ENCODE data around the gene TICAM1. TPM values are rescaled to one million over a fixed set of nuclear protein-coding genes. Genes with fewer than 3 reads are reported as not detected.

TICAM1 gene
- total and polyA plus RNA-seq, 2 donors (not counting 1 experiment from before 2014, with no cell fraction given) = 0.65 to 4.1 TPM

GRCh38 chr19:4803736-4804695 is 27.5 kb downstream of the TICAM1 start:
- H3K79me2 ChIP-seq (ENCODE audit: control insufficient read depth, insufficient read depth, low read length) = no peaks in the 10 kb centered on the region
- H3K4me3 ChIP-seq (replicated peaks in 1 of 4; ENCODE audit: control extremely low read depth in 1 of 4, insufficient read depth in 1 of 4, low read depth in 3 of 4, low read length in 4 of 4) = no peak overlapping the region
- peak overlapping the region; percentile 13 for H3K4me2 ChIP-seq (ENCODE audit: extremely low read depth, insufficient read depth, low read length)
- H3K9ac ChIP-seq (ENCODE audit: insufficient read depth, low read length) = no peak overlapping the region
- H4K20me1 ChIP-seq (ENCODE audit: control insufficient read depth, extremely low read depth, insufficient read depth, low read length) = no peaks in the 10 kb centered on the region
- no peak for TF ChIP-seq EZH2 (IDR thresholded peaks at IDR 0.05; ENCODE audit: low read length, missing control alignments)
- TF ChIP-seq CTCF (conservative IDR thresholded peaks at IDR 0.05 in 1 of 2, IDR thresholded peaks at IDR 0.05 in 1 of 2; ENCODE audit: low read depth in 1 of 2, low read length in 2 of 2) = peak; percentile 63 to 73
- no peaks in the 10 kb centered on the region for H3K9me3 ChIP-seq (ENCODE audit: control insufficient read depth, insufficient read depth, low read depth, low read length)
- H3K36me3 ChIP-seq (ENCODE audit: control insufficient read depth, insufficient read depth, low read length) = no peaks in the 10 kb centered on the region
- peak overlapping the region; percentile 33 for H2AFZ ChIP-seq (ENCODE audit: low read length)
- no peaks in the 10 kb centered on the region for H3K4me1 ChIP-seq (ENCODE audit: control insufficient read depth, extremely low read depth, insufficient read depth, low read length)
- H3K27ac ChIP-seq (ENCODE audit: insufficient read depth, low read length) = no peak overlapping the region
- DNase-seq (ENCODE audit: low read depth in 2 of 2) = peak; percentile 28 to 40
- no peaks in the 10 kb centered on the region for H3K27me3 ChIP-seq (ENCODE audit: control insufficient read depth, insufficient read depth, low read length)

- H3K4me1 ChIP-seq (ENCODE audit: control insufficient read depth, extremely low read depth, insufficient read depth, low read length) = no peaks in the 10 kb centered on the region
- H3K9me3 ChIP-seq (ENCODE audit: control insufficient read depth, insufficient read depth, low read depth, low read length) = no peaks in the 10 kb centered on the region
- no peak overlapping the region for H2AFZ ChIP-seq (ENCODE audit: low read length)
- no peak for DNase-seq (ENCODE audit: low read depth in 2 of 2)
- H3K9ac ChIP-seq (ENCODE audit: insufficient read depth, low read length) = no peak overlapping the region
- no peaks in the 10 kb centered on the region for H3K79me2 ChIP-seq (ENCODE audit: control insufficient read depth, insufficient read depth, low read length)
- H3K27me3 ChIP-seq (ENCODE audit: control insufficient read depth, insufficient read depth, low read length) = no peaks in the 10 kb centered on the region
- no peaks in the 10 kb centered on the region for H4K20me1 ChIP-seq (ENCODE audit: control insufficient read depth, extremely low read depth, insufficient read depth, low read length)
- TF ChIP-seq EZH2 (IDR thresholded peaks at IDR 0.05; ENCODE audit: low read length, missing control alignments) (no peak), CTCF (conservative IDR thresholded peaks at IDR 0.05 in 1 of 2, IDR thresholded peaks at IDR 0.05 in 1 of 2; ENCODE audit: low read depth in 1 of 2, low read length in 2 of 2) (no peak)
- H3K4me3 ChIP-seq (replicated peaks in 1 of 4; ENCODE audit: control extremely low read depth in 1 of 4, insufficient read depth in 1 of 4, low read depth in 3 of 4, low read length in 4 of 4) = no peak overlapping the region
- H3K36me3 ChIP-seq (ENCODE audit: control insufficient read depth, insufficient read depth, low read length) = no peaks in the 10 kb centered on the region
- H3K4me2 ChIP-seq (ENCODE audit: extremely low read depth, insufficient read depth, low read length) = no peak overlapping the region
- H3K27ac ChIP-seq (ENCODE audit: insufficient read depth, low read length) = no peak overlapping the region
Observed at GRCh38 chr19:4802711-4803110, 28.8 kb downstream of the TICAM1 start.

GRCh38 chr19:4801085-4801619 is 30.4 kb downstream of the TICAM1 start:
- H3K36me3 ChIP-seq (ENCODE audit: control insufficient read depth, insufficient read depth, low read length) = no peaks in the 10 kb centered on the region
- no peaks in the 10 kb centered on the region for H3K9me3 ChIP-seq (ENCODE audit: control insufficient read depth, insufficient read depth, low read depth, low read length)
- no peak for DNase-seq (ENCODE audit: low read depth in 2 of 2)
- no peaks in the 10 kb centered on the region for H3K4me1 ChIP-seq (ENCODE audit: control insufficient read depth, extremely low read depth, insufficient read depth, low read length)
- no peak overlapping the region for H2AFZ ChIP-seq (ENCODE audit: low read length)
- H3K27ac ChIP-seq (ENCODE audit: insufficient read depth, low read length) = no peak overlapping the region
- H3K27me3 ChIP-seq (ENCODE audit: control insufficient read depth, insufficient read depth, low read length) = no peaks in the 10 kb centered on the region
- H3K9ac ChIP-seq (ENCODE audit: insufficient read depth, low read length) = no peak overlapping the region
- no peak overlapping the region for H3K4me3 ChIP-seq (replicated peaks in 1 of 4; ENCODE audit: control extremely low read depth in 1 of 4, insufficient read depth in 1 of 4, low read depth in 3 of 4, low read length in 4 of 4)
- no peaks in the 10 kb centered on the region for H4K20me1 ChIP-seq (ENCODE audit: control insufficient read depth, extremely low read depth, insufficient read depth, low read length)
- H3K4me2 ChIP-seq (ENCODE audit: extremely low read depth, insufficient read depth, low read length) = no peak overlapping the region
- TF ChIP-seq EZH2 (IDR thresholded peaks at IDR 0.05; ENCODE audit: low read length, missing control alignments) = no peak
- no peak for TF ChIP-seq CTCF (conservative IDR thresholded peaks at IDR 0.05 in 1 of 2, IDR thresholded peaks at IDR 0.05 in 1 of 2; ENCODE audit: low read depth in 1 of 2, low read length in 2 of 2)
- peaks cover 3% of the 10 kb centered on the region for H3K79me2 ChIP-seq (ENCODE audit: control insufficient read depth, insufficient read depth, low read length)
